Small intestine (tissue), 7 donors: ENCODE data around the gene FAR2. TPM values are rescaled to one million over a fixed set of nuclear protein-coding genes. Genes with fewer than 3 reads are reported as not detected.

Experiments
- DNase-seq, 2 donors: peaks; one replicate each; pipeline versions ENCODE4 v3.0.0 to v3.0.0-alpha.2; 2013
- FAIRE-seq: peaks from 2 replicates; lab custom pipeline; 2012; peaks lifted over from hg19 to GRCh38; lab: Jason Lieb, UNC
- H3K27ac ChIP-seq, 3 donors: one replicate each; pipeline ENCODE4 v1.5.1; 2013; ENCODE audit warnings: low read length in 2 of 3, mild to moderate bottlenecking in 2 of 3, control low read depth in 1 of 3, inconsistent platforms in 1 of 3, low read depth in 1 of 3, moderate library complexity in 1 of 3
- H3K27me3 ChIP-seq, 3 donors: one replicate each; pipeline ENCODE4 v1.6.1; 2013; ENCODE audit warnings: low read length in 3 of 3, inconsistent platforms in 1 of 3; ENCODE audit not compliant: control insufficient read depth in 3 of 3, insufficient read depth in 3 of 3
- H3K36me3 ChIP-seq, 3 donors: one replicate each; pipeline ENCODE4 v1.6.1; 2013; ENCODE audit warnings: low read length in 3 of 3, inconsistent platforms in 1 of 3, low read depth in 1 of 3, mild to moderate bottlenecking in 1 of 3, moderate library complexity in 1 of 3; ENCODE audit not compliant: control insufficient read depth in 3 of 3, insufficient read depth in 2 of 3
- H3K4me1 ChIP-seq, 3 donors: one replicate each; pipeline ENCODE4 v1.6.1; 2013; ENCODE audit warnings: low read length in 2 of 3, inconsistent platforms in 1 of 3, low read depth in 1 of 3, mild to moderate bottlenecking in 1 of 3, moderate library complexity in 1 of 3; ENCODE audit not compliant: control insufficient read depth in 3 of 3, insufficient read depth in 2 of 3
- H3K4me3 ChIP-seq, 3 donors: one replicate each; pipeline ENCODE4 v1.5.1; 2013; ENCODE audit warnings: low read length in 3 of 3, control low read depth in 1 of 3, inconsistent platforms in 1 of 3, low read depth in 1 of 3, mild to moderate bottlenecking in 1 of 3, moderate library complexity in 1 of 3
- H3K9me3 ChIP-seq, 2 donors: one replicate each; pipeline ENCODE4 v1.6.1; 2013; ENCODE audit warnings: low read depth in 1 of 2, low read length in 1 of 2; ENCODE audit not compliant: control insufficient read depth in 2 of 2, insufficient read depth in 1 of 2
- WGBS, 3 donors: extraction: QIAGEN DNeasy Blood & Tissue Kit; methylation state at CpG; one replicate each; pipeline ENCODE4 v1.1.7; 2013; 5-methylcytosine and 5-hydroxymethylcytosine counted together
- polyA plus RNA-seq, 4 donors: library from polyadenylated mRNA; stranded (reverse) in 3 of 4; unstranded in 1 of 4; fragments of 200-250 nt in 3 of 4; fragments of 120-200 nt in 1 of 4; gene quantifications; one replicate each; pipeline versions ENCODE4 v1.2.1 to v1.2.3, GENCODE V29; 2013
- donor health status: healthy with polysubstance abuse.
- donor health status: control.
- donor health status: control.
- donor health status: Bipolar disorder and iron deficiency.
- donor health status: healthy.

FAR2 gene
- polyA plus RNA-seq, 4 donors: 9.7 to 25.8 (median 20.4) TPM

GRCh38 chr12:29225834-29226233, 76.8 kb downstream of the FAR2 start:
- Histone ChIP-seq H3K4me3 (no peak overlapping the region), H3K36me3 (peaks cover 0 to 3% (median 0%) of the 10 kb centered on the region in 3 donors), H3K27me3 (no peaks in the 10 kb centered on the region), H3K27ac (no peak overlapping the region), H3K9me3 (no peaks in the 10 kb centered on the region), H3K4me1 (peaks cover 0 to 3% (median 3%) of the 10 kb centered on the region in 3 donors)
- 18 to 56% (median 38%) methylated on average over 2 of the region's 2 CpGs for WGBS, 3 donors
- FAIRE-seq: no peak
- peak in 1 of 2 donors; percentile 26 for DNase-seq

DNA sequence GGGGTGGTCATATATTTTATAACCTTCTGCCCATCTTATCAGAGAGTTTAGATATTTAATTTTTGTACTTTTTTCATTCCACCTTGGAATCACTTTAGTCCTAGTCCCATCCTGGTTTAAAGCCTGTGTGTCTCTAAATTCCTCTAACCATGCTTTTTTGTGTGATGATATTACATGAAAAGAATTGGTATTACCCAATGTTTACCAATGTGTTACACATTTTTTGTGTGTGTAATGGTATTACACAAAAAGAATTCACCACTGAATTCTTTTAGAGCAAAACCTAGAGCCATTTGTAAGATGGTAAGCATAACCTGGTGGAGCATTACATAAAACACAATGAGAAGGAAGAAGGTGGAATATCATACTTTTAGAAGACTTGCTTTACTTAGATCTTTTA, 77.5 kb downstream of the FAR2 start:
- Histone ChIP-seq H3K9me3 (no peaks in the 10 kb centered on the region), H3K4me3 (no peak overlapping the region), H3K27ac (no peak overlapping the region), H3K27me3 (no peaks in the 10 kb centered on the region), H3K4me1 (peaks cover 0 to 3% (median 3%) of the 10 kb centered on the region in 3 donors), H3K36me3 (no peaks in the 10 kb centered on the region)
- DNase-seq: no peak
- FAIRE-seq: no peak

DNA sequence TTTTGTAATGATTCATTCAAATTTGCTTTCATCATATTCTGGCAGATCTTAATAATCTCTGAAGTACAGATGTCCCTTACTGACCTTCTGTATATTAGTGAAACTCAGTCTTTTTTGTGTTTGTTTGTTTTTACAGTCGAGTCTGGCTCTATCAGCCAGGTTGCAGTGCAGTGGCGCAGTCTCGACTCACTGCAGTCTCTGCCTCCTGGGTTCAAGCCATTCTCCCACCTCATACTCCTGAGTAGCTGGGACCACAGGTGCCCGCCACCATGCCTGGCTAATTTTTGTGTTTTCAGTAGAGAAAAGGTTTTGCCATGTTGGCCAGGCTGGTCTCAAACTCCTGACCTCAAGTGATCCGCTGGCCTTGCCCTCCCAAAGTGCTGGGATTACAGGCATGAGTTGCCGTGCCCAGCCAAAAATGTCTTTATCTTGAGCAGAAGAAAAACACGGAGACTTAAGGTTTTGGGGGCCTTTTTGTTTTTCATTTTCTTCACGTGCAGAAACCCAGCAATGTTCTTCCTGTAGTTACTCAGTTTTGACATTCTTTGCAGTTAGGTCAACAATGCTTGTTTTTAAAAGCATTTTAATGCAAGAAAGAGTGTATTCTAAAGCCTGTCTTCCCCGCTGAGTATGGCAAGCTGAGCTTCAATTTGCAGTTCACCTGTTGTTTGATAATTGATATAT, 79.5 kb downstream of the FAR2 start:
- WGBS, 3 donors: 68 to 84% (median 72%) methylated on average over 9 of the region's 9 CpGs
- Histone ChIP-seq H3K4me1 (peaks cover 0 to 3% (median 3%) of the 10 kb centered on the region in 3 donors), H3K4me3 (no peak overlapping the region), H3K27me3 (no peaks in the 10 kb centered on the region), H3K27ac (no peak overlapping the region), H3K9me3 (no peaks in the 10 kb centered on the region), H3K36me3 (no peaks in the 10 kb centered on the region)
- FAIRE-seq (no peak), DNase-seq (no peak)

- peaks cover 0 to 3% (median 3%) of the 10 kb centered on the region in 3 donors for H3K4me1 ChIP-seq
- WGBS, 3 donors: 86 to 93% (median 90%) methylated on average over 2 of the region's 2 CpGs
- no peaks in the 10 kb centered on the region for H3K9me3 ChIP-seq
- no peak for FAIRE-seq
- no peaks in the 10 kb centered on the region for H3K27me3 ChIP-seq
- H3K4me3 ChIP-seq: no peak overlapping the region
- H3K36me3 ChIP-seq: no peaks in the 10 kb centered on the region
- DNase-seq: no peak
- H3K27ac ChIP-seq: no peak overlapping the region
Observed at GRCh38 chr12:29229158-29229505, 80.1 kb downstream of the FAR2 start.

- H3K27me3 ChIP-seq: no peaks in the 10 kb centered on the region
- no peak overlapping the region for H3K27ac ChIP-seq
- peaks cover 0 to 3% (median 3%) of the 10 kb centered on the region in 3 donors for H3K4me1 ChIP-seq
- no peak overlapping the region for H3K4me3 ChIP-seq
- DNase-seq: no peak
- H3K9me3 ChIP-seq: no peaks in the 10 kb centered on the region
- FAIRE-seq: no peak
- H3K36me3 ChIP-seq: no peaks in the 10 kb centered on the region
- WGBS, 3 donors: 77 to 91% (median 85%) methylated on average over 3 of the region's 3 CpGs
Observed at GRCh38 chr12:29229937-29230336, 80.9 kb downstream of the FAR2 start.

- Histone ChIP-seq H3K27ac (no peak overlapping the region), H3K4me3 (no peak overlapping the region), H3K27me3 (no peaks in the 10 kb centered on the region), H3K4me1 (no peaks in the 10 kb centered on the region), H3K36me3 (no peaks in the 10 kb centered on the region), H3K9me3 (no peaks in the 10 kb centered on the region)
- 85 to 98% (median 86%) methylated on average over 2 of the region's 2 CpGs for WGBS, 3 donors
- no peak for FAIRE-seq
- no peak for DNase-seq
Observed at GRCh38 chr12:29230800-29231560, 81.9 kb downstream of the FAR2 start.

DNA sequence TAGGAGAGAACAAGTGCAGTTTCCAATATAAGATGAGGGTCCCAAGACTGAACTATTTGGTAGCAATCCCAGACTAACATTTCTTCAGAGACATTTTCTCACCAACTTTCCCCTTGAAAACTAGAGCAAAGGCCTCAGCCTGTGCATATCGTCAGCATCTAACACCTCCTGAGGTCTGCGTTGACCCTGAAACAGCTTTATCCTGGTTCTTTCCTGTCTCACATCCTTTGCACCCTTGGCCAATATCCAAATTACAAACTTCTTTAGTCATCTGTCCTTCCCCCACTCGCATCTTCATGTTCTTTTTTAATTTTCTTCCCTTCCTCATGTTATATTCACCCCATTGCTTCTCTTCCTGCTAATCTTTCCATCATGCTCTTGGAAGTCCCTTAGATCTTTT, 83.0 kb downstream of the FAR2 start:
- H3K9me3 ChIP-seq: no peaks in the 10 kb centered on the region
- no peaks in the 10 kb centered on the region for H3K27me3 ChIP-seq
- H3K4me1 ChIP-seq: no peaks in the 10 kb centered on the region
- no peak for FAIRE-seq
- WGBS, 3 donors: 89 to 96% (median 91%) methylated on average over 3 of the region's 3 CpGs
- H3K27ac ChIP-seq: no peak overlapping the region
- DNase-seq: no peak
- no peaks in the 10 kb centered on the region for H3K36me3 ChIP-seq
- H3K4me3 ChIP-seq: no peak overlapping the region

- FAIRE-seq: no peak
- 87 to 96% (median 89%) methylated on average over 2 of the region's 2 CpGs for WGBS, 3 donors
Observed at GRCh38 chr12:29234552-29234951, 85.5 kb downstream of the FAR2 start.

More at GRCh38 chr12:29234552-29234951, 85.5 kb downstream of the FAR2 start:
- H3K9me3 ChIP-seq: no peaks in the 10 kb centered on the region
- H3K27ac ChIP-seq: no peak overlapping the region
- H3K4me3 ChIP-seq: no peak overlapping the region
- no peaks in the 10 kb centered on the region for H3K4me1 ChIP-seq
- H3K27me3 ChIP-seq: no peaks in the 10 kb centered on the region
- no peak for DNase-seq
- H3K36me3 ChIP-seq: no peaks in the 10 kb centered on the region
